SH-SY5Y (cell line): ENCODE data around the gene TOMM70.

Experiments used
- GATA2 ChIP-seq: IDR thresholded peaks from 2 replicates; pipeline ENCODE4 v1.6.1; 2011; ENCODE audit warnings: mild to moderate bottlenecking, low read depth, low read length
- GATA3 ChIP-seq: IDR thresholded peaks from 2 replicates; pipeline ENCODE4 v1.6.1; 2011; ENCODE audit warnings: low read depth, mild to moderate bottlenecking, low read length, moderate library complexity

DNA sequence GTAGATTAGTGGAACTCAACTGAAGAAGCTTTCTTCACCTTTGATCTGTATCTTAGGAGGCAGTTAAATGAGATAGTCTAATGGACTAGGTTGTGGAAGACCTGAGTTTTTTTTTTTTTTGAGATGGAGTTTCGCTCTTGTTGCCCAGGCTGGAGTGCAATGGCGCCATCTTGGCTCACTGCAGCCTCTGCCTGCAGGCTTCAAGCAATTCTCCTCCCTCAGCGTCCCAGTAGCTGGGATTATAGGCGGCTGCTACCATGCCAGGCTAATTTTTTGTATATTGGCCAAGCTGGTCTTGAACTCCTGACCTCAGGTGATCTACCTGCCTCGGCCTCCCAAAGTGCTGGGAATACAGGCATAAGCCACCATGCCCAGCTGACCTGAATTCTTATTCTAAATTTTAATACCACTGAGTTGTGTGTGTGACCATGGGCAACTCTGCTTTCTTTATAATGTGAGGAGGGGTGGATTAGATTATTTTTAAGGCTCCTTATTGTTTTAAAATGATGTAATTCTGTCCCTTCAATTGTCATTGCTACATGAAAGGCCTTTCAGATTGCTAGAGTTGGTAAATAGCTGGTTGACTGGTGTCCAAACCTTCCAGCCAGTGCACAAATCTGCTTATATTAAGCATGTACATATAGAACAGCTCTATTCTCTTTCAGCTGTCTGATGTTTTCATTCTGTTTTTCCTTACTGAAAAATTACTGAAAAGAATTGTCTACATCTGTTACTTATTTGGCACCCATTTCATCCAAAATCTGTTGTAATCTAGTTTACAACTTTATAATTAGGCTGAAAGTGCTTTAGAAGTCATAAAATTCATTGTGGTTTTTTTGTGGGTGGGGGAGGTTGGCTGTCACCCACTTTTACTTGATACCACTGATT, 2.7 kb upstream of the TOMM70 start:
- no peak for TF ChIP-seq GATA2
- TF ChIP-seq GATA3, result no peak
